ENCODE measurements around the gene NFATC4.

The NFATC4 gene

GRCh38 chr14:24399999-24400718 is 32.2 kb downstream of the NFATC4 start:
- Mint-ChIP-seq H3K4me3 (no peak overlapping the region), H3K27ac (no peak overlapping the region), H3K4me1 (ENCODE audit: low read depth) (peaks cover 4% of the 10 kb centered on the region), H3K27me3 (peaks cover 12% of the 10 kb centered on the region), H3K36me3 (ENCODE audit: low read depth) (no peaks in the 10 kb centered on the region), H3K9me3 (no peaks in the 10 kb centered on the region)

GRCh38 chr14:24401810-24402702 is 34.1 kb downstream of the NFATC4 start:
- Mint-ChIP-seq H3K27ac (no peak overlapping the region), H3K4me1 (ENCODE audit: low read depth) (peaks cover 4% of the 10 kb centered on the region), H3K27me3 (peaks cover 16% of the 10 kb centered on the region)

GRCh38 chr14:24403294-24403998 is 35.5 kb downstream of the NFATC4 start:
- no peak overlapping the region for H3K27ac Mint-ChIP-seq
- H3K27me3 Mint-ChIP-seq: peaks cover 16% of the 10 kb centered on the region
- H3K9me3 Mint-ChIP-seq: no peaks in the 10 kb centered on the region
- H3K4me3 Mint-ChIP-seq: no peak overlapping the region
- no peaks in the 10 kb centered on the region for H3K36me3 Mint-ChIP-seq (ENCODE audit: low read depth)
- peaks cover 4% of the 10 kb centered on the region for H3K4me1 Mint-ChIP-seq (ENCODE audit: low read depth)

More at GRCh38 chr14:24401810-24402702, 34.1 kb downstream of the NFATC4 start:
- Mint-ChIP-seq H3K9me3 (no peaks in the 10 kb centered on the region), H3K4me3 (no peak overlapping the region), H3K36me3 (ENCODE audit: low read depth) (no peaks in the 10 kb centered on the region)

- Mint-ChIP-seq H3K27ac (no peak overlapping the region), H3K9me3 (no peaks in the 10 kb centered on the region), H3K4me3 (no peak overlapping the region), H3K36me3 (ENCODE audit: low read depth) (no peaks in the 10 kb centered on the region), H3K27me3 (peaks cover 16% of the 10 kb centered on the region), H3K4me1 (ENCODE audit: low read depth) (no peaks in the 10 kb centered on the region)
These were observed 36.8 kb downstream of the NFATC4 start for GRCh38 chr14:24404814-24405213.

- Mint-ChIP-seq H3K27ac (no peak overlapping the region), H3K27me3 (peaks cover 11% of the 10 kb centered on the region), H3K4me3 (no peak overlapping the region), H3K36me3 (ENCODE audit: low read depth) (no peaks in the 10 kb centered on the region), H3K4me1 (ENCODE audit: low read depth) (no peaks in the 10 kb centered on the region), H3K9me3 (no peaks in the 10 kb centered on the region)
These were observed 38.4 kb downstream of the NFATC4 start for GRCh38 chr14:24406416-24406815.

- Mint-ChIP-seq H3K9me3 (no peaks in the 10 kb centered on the region), H3K27me3 (peaks cover 11% of the 10 kb centered on the region), H3K4me1 (ENCODE audit: low read depth) (no peaks in the 10 kb centered on the region), H3K27ac (no peak overlapping the region), H3K36me3 (ENCODE audit: low read depth) (no peaks in the 10 kb centered on the region), H3K4me3 (no peak overlapping the region)
These were observed 39.8 kb downstream of the NFATC4 start for GRCh38 chr14:24407608-24408325.

GRCh38 chr14:24408764-24409163 is 40.8 kb downstream of the NFATC4 start:
- H3K27me3 Mint-ChIP-seq: peaks cover 11% of the 10 kb centered on the region
- H3K4me3 Mint-ChIP-seq: no peak overlapping the region
- H3K27ac Mint-ChIP-seq: no peak overlapping the region
- no peaks in the 10 kb centered on the region for H3K4me1 Mint-ChIP-seq (ENCODE audit: low read depth)
- H3K36me3 Mint-ChIP-seq (ENCODE audit: low read depth): no peaks in the 10 kb centered on the region
- H3K9me3 Mint-ChIP-seq: no peaks in the 10 kb centered on the region

GRCh38 chr14:24409192-24409591 is 41.2 kb downstream of the NFATC4 start:
- Mint-ChIP-seq H3K4me1 (ENCODE audit: low read depth) (no peaks in the 10 kb centered on the region), H3K9me3 (no peaks in the 10 kb centered on the region), H3K27ac (no peak overlapping the region), H3K36me3 (ENCODE audit: low read depth) (no peaks in the 10 kb centered on the region), H3K27me3 (peaks cover 8% of the 10 kb centered on the region), H3K4me3 (no peak overlapping the region)

- Mint-ChIP-seq H3K4me3 (no peak overlapping the region), H3K27me3 (peaks cover 6% of the 10 kb centered on the region), H3K4me1 (ENCODE audit: low read depth) (no peaks in the 10 kb centered on the region), H3K36me3 (ENCODE audit: low read depth) (no peaks in the 10 kb centered on the region), H3K27ac (no peak overlapping the region), H3K9me3 (no peaks in the 10 kb centered on the region)
These were observed 42.0 kb downstream of the NFATC4 start for GRCh38 chr14:24409956-24410355.

GRCh38 chr14:24411443-24412389 is 43.7 kb downstream of the NFATC4 start:
- Mint-ChIP-seq H3K4me3 (no peak overlapping the region), H3K27ac (no peak overlapping the region), H3K9me3 (no peaks in the 10 kb centered on the region), H3K36me3 (ENCODE audit: low read depth) (no peaks in the 10 kb centered on the region), H3K27me3 (no peaks in the 10 kb centered on the region), H3K4me1 (ENCODE audit: low read depth) (no peaks in the 10 kb centered on the region)

GRCh38 chr14:24414077-24414476 is 46.1 kb downstream of the NFATC4 start:
- Mint-ChIP-seq H3K4me1 (ENCODE audit: low read depth) (no peaks in the 10 kb centered on the region), H3K9me3 (no peaks in the 10 kb centered on the region), H3K27me3 (peaks cover 5% of the 10 kb centered on the region), H3K36me3 (ENCODE audit: low read depth) (no peaks in the 10 kb centered on the region), H3K27ac (no peak overlapping the region), H3K4me3 (no peak overlapping the region)

GRCh38 chr14:24414732-24415420 is 46.9 kb downstream of the NFATC4 start:
- H3K4me3 Mint-ChIP-seq: no peak overlapping the region
- H3K4me1 Mint-ChIP-seq (ENCODE audit: low read depth): no peaks in the 10 kb centered on the region
- no peaks in the 10 kb centered on the region for H3K9me3 Mint-ChIP-seq
- H3K27ac Mint-ChIP-seq: no peak overlapping the region
- peaks cover 8% of the 10 kb centered on the region for H3K27me3 Mint-ChIP-seq
- no peaks in the 10 kb centered on the region for H3K36me3 Mint-ChIP-seq (ENCODE audit: low read depth)

All from stimulated activated naive CD8-positive, alpha-beta T cell treated with anti-CD3 and anti-CD28 coated beads, Interleukin-15, Interleukin-2, amounts not matched to agents 100 ng/mL and 50 ng/mL, for 24 hours (primary cell).